NCI-H226 (cell line): ENCODE results near the gene NCAPH2.

Source experiments
- DNase-seq: peaks from one replicate; pipeline ENCODE4 v3.0.0-alpha.2; 2015

NCAPH2 gene

DNA sequence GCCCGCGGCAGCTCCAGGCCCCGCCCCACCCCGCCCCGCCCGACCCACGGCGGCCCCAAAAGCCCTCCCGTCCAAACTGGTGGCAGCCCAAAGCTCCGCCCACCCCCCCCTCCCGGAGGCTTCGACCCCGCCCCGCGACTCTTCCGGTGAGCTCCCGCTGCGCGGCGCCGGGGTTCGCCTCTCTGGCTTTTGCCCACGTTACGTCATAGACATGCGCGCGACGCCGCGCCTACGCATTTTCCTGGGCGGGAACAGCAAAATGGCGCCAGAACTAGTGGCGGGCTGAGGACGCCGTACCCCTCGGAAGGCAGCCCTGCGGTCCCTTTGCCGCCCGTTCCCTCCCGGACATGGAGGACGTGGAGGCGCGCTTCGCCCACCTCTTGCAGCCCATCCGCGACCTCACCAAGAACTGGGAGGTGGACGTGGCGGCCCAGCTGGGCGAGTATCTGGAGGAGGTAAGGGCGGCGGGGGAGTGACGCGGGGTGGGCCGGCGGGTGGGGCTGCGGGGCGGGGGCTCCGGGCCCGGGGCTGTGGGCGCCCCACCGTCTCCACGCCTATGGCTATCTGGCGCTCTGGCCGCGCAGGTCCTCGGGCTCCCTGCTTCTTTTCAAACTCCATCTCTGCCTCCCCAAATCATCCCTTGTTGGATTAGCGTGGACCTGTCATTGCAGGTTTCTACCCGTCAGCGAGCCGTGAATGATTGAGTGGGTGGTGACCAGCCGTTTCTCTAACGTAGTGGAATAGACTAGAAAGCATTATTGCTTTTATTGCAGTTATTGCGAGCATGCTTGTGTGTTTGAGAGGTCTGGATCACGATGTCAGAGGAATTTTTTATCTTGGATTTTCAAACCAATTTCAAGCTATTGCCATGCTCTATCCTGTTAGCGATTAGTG is at the start of gene NCAPH2:
Gene NCAPH2 (plus strand): TSS at position 234 of the 894 bp plus-strand sequence. CDS start 114 bp downstream, at position 348.
- DNase-seq: peak; percentile 79

DNA sequence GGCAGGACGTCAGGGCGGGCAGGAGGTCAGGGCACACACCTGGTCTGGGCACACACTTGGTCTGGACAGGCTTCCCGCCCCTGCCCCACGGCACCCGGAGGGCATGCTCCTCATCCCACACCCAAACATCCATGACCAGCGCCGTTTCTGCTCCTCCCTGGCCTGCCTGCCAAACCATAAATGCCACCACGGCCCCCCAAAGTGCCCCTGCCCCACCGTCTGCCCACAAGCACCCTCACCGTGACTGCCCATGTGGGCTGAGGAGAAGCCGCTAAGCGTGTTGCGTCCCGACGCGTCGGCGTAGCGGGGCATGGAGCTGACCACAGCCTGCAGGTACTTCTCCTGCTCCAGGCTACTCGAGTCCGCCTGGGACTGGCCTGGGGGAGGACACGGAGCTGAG is 49.0 kb upstream of the NCAPH2 start:
- no peak for DNase-seq

DNA sequence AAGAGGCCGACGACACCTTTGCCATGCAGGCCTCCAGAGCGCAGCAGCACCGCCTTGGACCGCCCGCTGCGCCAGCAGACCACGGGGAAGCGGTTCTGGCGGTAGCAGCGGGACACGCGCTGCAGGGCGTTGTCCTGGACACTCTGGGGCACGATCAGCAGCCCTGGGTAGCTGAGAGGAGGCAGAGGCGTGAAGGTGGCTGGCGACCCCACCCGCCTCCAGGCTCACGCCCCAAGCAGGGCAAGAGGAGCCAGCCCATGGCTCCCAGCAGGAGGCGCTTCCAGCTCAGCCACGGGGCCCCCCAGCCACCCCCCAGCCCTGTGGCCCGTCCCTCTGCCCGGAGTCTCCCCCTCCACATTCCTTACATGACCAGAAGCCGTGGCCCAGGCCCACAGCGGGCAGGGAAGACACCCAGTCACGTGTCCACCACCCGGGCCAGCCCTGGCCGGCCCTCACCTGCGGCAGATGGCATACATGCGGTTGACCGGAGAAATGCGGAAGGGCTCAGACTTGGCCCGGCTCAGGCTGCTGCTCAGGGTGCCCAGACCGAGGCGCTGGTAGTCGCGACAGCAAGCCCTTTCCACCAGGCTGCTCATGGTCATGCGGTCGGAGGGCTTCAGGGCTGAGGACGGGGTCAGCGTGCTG is 48.4 kb upstream of the NCAPH2 start:
- DNase-seq: no peak

DNA sequence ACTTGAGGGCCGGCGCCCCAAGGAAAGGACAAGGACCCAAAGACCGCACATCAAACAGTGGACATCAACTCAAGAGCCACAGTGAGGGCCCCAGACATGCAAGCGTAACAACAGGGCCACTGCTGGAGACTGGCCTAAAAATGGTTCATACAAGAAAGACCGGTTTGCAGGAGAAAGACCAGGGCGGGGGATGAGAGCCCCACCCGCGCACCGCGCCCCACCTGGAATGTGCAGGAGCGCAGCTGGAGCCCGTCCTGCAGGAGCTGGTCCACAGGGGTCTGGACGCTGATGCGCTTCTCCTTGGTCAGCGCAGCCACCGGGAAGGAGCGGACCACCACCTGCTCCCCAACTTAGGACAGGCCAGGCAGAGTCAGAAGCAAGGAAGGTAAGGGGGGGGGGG is 47.1 kb upstream of the NCAPH2 start:
- DNase-seq: no peak

DNA sequence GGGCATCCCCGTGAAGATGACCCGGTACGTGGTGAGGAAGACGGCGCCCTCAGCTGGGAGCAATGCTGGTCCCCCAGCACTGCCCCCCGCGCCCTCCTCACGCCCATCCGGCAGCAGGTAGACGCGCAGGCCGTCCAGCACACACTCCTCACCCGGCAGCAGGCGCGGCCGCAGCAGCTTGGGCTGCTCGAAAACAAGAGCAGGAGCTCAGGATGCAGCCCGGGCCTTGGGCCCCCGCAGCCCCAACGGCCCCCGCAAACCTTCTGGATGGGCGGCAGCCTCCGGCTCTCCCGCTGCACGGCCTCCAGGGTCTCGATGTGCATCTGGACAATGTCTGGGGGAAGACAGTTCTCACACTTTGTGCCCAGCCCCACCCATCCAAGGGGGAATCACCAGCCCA is 46.5 kb upstream of the NCAPH2 start:
- DNase-seq: no peak

DNA sequence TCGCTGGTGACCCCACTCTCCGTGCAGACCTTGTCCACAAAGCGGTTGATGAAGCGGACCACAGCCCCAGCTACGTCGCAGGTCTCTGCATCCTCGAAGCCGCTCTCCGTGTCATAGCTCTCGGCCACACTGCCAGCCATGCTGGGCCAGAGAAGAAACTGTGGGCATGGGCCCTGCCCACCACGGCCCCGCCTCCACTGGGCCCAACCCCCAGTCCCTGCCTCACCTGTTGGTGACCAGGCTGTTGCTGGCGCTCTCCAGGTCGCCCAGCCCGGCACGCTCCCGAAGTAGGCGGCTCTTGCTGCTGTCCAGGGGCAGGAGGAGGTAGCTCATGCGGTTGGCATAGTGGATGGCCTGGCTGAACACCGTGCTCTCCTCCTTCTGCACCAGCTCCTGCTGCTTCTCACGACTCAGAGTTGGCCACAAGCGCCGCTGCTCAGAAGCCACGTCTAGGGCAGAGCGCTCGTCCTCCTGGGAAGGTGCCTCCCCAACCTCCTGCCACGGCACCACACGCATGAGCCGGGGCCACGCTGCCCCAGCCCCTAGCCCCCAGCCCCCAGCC is 46.0 kb upstream of the NCAPH2 start:
- DNase-seq: no peak

DNA sequence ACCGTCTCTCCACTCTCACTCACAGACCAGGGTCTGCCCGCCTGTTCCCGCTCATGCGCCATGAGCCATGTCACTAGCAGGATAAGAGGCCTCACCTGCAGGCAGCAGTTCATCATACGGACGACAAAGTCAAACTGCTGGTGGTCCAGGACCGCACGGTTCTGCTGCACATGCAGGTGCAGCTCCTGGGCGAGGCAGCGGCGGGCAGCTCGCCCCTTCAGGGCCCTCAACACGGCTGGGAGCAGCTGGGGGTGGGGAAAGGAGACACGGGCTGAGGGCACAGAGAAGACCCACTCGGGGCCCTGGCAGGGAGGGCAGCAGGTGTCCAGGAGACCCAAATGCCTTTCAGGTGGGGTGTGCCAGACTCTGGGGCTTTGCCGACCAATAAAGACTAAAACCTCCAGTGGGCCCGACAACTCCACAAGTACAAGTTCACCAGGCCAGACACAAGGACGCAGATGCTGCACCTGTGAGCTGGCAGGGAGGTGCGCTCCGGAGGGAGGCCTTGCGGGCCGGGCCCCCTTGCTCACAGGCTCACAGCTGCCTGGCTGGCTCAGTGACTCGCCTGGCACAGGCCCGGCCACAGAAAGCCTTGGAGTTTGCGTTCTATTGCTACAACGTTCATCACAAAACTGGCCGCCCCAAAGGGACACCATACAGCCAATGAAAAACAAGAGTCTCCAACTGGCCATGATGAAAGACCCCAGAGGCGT is 44.7 kb upstream of the NCAPH2 start:
- no peak for DNase-seq

DNA sequence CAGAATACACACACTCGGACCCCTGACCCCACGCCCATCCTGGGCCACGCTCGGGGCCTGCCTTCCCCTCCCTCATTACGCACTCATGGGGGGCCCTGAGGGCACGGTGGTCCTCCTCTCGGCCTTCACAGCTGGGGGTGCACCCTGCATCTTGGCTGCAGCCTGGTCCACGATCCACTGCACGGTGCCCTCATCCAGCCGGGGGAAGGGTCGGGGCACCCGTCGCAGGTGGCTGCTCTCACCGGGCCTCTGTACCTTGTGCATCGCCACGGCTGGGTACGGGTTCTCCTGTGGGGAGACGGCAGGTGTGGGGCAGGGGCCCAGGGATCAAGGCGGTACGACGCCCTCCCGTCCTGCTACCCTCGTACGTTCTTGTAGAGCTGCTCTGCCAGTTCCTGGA is 43.6 kb upstream of the NCAPH2 start:
- DNase-seq: no peak

DNA sequence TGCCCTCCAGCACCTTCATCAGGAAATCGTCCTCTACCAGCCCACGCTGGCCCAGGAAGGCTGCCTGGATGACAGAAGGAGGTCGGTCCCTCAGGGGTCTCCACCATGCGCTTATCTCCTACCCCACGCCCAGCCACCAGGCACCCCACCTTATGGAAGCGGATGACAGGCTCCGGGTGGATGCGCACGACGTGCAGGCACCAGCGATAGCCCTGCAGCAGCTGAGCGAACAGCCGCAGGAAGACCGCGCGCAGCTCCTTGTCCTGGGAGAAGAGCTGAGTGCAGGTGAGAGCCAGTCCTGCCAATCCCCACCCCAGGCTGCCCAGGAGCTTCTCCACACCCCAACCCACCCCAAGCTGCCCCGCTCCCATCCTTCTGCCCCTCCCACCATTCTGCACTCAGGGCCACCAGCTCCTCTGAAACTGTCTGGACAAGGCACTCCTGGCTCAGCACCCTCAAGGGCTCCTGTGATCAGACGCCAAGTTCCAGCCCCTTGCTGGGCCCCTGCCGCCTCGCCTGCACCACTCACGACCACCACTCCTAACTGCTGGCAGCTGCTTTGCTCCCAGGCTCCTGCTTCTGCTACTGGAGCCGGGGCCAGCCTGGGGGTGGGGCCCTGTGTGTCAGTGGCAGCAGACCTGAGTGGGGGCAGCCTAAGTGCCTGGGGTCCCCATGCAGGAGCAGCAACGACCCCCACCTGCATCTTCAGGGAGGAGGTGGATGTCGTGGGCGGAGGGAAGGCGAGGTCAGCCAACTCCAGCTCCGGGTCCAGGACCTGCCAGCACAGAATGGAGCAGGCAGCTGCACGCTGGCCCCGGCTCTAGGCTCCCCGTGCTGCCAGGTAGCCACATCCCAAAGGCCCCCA is 42.7 kb upstream of the NCAPH2 start:
- DNase-seq: no peak

DNA sequence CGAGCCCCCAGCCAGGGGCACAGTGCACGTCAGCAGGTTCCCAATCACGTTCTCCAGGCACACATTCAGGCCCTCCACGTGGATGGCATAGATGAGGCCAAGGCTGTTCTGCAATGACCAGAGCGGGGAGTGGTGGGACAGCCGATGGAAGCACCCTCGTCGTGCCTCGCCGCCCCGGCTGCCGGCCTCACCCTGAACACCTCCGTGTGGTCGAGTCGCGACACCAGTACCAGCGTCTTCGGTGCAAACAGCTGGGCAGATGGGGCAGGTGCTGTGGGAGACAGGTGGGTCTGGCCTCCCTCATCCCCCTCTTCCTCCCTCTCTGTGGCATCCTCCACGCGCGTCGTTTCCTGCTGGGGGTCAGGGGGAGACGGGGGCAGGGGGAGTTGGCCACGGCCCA is 40.7 kb upstream of the NCAPH2 start:
- DNase-seq: no peak

DNA sequence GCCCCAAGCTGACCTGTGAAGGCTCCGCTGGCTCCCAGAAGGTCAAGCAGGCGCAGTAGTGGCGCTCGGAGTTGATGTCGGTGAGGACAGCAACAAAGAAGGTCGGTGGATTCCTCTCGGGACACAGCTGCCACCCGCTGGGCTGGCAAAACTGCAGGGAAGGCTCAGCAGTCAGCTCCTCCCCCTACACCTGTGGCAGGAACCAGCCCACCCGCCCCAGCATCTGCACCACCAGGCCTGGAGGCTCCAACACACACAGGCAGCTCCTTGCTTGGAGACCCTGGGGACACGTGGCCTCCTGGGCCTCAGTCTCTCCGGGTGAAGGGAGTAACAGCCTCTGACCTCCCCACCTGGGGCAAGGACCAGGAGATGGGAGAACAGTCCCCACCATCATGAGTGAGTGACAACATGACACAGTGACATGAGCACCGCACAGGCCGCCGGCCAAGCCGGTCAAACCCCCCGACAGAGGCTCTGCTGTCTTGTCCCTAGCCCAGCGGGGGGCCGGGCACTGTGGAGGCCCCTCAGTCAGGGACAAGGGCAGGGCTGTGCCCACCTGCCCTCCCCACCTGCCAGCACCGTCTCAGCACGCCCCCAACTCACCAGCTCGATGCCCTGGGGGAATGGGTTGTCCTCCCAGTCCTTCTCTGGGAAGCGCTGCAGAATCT is 40.1 kb upstream of the NCAPH2 start:
- no peak for DNase-seq

DNA sequence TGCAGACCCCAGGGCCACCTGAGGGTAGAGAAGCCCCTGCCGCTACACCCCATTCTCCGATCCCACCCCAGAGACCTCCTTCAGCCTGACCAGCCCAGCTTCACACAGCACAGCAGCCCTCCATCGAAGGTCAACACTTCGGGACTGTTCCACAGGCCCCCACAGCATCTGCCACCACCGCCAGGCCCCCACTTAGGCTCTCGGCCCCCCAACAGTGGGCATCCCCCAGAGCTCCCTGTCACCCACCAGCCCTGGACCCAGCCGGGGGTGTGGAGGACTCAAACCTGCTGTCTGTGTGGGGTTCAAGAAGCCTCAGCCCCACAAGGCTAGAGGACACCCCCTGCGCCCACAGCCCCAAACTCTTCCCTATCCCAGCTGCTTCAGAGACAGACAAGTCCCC is 39.4 kb upstream of the NCAPH2 start:
- no peak for DNase-seq

DNA sequence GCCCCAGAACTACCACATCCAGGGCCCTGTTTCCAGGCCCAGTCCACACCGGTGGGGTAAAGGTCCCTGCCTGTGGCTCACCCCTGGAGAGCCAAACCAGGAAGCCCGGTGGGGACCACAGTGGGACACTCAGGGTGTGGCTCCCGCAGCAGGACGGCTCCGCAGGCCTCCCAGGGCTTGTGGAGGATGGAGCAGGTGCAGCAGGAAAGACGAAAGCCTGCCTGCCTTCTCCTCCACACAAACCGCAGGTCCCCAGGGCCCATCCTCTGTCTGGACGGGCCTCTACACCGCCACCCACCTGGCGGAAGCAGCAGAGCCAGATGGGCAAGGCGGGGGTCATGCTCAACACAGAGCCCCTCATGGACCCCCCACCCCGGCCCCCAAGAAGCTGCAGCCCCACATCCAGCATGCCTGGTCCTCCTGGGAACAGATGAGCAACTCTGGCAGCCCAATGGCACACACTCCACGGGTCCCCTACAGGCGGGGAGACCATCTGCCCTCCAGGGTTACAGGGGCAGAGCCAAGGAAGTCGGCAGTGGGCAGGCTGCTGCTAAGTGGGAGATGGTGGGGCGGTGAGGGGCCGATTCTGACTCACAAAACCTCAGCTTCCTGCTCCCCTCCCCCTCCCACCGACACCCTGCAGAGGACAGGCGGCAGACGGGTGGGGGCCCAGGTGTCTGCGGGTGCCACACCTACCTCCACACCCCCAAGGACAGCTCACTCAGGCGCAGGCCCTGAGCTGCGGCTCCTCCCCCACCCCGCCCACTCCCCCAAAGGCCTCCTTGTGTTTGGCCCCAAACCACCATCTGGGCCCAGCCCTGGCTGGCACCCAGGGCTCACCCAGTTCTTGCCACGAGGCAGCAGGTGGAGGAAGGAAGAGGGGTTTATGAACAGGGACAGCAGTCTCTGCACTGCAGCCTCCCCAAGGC is 38.4 kb upstream of the NCAPH2 start:
- peak; percentile 65 for DNase-seq

DNA sequence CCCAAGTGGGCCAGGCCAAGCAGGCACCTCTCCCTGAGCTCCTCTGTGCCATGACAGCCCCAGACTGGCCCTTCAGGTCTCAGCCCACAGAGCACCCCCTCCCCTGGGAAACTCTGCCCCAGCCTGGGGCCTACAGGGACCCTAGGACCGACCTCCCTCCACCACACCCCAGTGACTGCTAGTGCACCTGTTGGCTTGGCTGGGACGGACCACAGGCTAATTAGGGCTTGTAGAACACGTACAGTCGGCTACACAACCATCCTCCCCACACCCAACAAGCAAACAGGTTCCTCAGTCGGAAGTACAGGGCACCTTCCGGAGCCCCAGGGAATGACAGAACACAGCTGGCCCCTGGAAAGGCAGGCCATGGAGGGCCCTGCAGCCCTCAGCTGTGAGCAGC is 37.5 kb upstream of the NCAPH2 start:
- no peak for DNase-seq

DNA sequence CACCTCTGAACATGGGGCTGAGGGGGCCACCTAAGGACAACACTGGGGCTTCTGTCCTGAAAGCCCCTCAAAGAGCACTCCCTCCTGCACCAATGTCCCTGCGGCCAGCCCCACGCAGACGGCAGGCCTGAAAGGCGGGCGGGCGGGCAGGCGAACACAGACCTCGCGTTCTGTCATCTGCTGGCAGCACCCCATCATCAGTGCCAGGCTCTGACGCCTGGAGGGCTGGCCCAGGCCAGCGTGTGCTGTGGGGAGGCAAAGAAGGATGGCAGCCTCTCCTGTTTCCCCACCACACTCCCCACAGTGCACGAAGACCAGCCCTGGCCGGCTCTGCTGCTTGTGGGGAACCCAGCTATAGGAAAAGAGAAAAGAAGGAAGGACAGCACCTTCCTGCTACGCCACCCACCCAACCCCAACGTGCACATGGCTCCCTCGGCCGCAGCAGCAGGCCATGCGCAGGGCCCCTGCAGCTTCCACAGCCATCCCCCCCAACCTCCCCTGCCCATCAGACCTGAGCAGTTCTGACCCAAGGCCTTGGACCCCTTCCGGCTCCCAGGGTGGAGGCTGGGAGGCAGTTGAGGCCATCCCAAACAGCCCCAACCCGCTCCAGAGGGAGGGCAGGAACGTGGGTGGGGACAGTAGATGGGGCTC is 36.7 kb upstream of the NCAPH2 start:
- no peak for DNase-seq

DNA sequence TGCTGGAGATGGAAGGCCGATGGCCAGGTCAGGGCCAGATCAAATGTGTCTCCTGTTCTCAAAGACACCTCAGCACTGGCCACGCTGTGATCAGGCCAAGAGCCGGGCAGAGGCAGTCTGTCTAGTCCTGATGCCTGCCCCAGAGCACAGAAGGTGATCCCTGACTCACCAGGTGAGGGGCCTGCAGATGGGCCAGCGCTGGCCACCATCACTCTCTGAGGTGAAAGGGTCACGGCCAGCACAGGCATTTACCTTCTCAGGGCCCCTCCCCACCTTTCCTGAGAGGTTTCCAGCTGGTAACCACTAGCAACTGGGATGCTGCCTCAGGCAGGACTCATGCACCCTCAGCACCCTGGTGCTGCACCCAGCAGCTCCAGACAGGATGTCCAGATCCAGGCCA is 36.1 kb upstream of the NCAPH2 start:
- no peak for DNase-seq

DNA sequence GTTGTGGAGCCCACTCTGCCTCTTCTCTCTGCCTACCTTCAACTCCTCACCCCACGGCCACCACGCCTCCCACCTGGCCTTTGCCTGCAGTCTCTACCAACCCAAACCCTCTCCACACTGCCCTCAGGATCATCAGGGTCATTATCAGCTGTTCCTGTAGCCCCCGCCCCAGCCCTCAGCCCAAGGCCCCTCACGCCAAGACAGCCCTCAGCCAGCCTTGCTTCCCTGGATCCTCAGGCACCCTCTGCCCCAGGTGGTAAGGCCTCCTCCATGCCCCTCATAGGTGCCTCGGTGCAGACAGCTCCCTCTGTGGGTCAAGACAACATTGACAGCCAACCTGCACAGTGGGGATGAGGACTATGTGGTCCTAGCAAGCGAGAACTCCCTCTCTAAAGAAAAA is 34.9 kb upstream of the NCAPH2 start:
- DNase-seq: no peak

DNA sequence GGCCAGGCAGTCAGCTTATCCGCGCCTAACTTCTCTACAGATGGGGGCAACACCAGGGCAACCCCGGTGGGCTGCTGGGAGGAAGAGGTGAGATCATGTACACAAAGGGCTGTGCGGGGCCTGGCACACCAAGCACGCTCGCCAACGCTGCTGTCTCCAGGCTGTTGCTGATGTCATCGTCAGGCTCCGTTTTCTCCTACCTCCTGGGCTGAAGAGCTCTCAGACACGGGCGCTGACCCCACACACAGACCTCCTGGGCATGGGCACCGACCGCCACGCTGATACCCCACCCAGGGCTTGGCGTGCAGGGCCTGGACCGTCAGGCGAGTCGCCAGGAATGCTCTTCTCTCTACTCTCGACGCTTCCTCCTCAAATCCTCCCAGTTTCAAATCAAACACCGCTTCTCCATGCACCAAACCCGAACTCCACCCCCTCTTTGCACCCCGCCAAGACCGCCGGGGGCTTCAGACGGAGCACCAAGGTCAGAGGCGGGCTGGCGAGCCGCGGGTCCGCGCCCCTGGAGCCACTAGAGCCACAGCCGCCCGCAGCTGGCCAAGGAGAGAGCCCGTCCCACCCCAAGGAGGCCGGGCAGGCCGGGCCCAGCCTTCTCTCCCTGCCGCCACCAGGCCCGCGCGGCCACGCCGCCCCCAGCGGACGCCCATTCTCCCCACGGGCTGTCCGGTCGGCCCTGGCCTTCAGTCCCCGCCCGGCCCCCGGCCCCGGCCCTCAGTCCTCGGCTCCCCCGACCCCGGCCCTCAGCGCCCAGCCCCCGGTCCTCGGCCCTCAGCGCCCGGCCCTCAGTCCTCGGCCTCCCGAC is 34.0 kb upstream of the NCAPH2 start:
- DNase-seq: no peak
